Measurements from ENCODE around the gene DNAJB13.
"Not testable (repeated sequence)": the region's sequence is repeated elsewhere in the genome, so short reads cannot be mapped to it uniquely, and the experiment has no call there.

The DNAJB13 gene

DNA sequence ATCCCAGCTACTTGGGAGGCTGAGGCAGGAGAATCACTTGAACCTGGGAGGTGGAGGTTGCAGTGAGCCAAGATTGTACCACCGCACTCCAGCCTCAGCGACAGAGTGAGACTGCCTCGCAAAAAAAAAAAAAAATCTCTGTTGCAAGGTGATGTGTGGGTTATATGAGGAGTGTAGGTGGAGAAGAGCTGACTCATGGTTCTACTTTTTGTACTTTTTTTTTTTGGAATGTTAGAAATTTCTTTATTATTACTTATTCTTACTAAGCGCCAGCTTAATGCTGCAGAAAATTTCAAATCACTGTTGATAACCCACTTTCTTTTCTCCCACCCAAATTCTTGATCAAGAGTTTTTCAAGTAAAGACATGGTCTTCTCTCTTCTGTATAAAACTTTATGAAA lies 29.6 kb upstream of the DNAJB13 start:
- TF ChIP-seq, protein P1, sequence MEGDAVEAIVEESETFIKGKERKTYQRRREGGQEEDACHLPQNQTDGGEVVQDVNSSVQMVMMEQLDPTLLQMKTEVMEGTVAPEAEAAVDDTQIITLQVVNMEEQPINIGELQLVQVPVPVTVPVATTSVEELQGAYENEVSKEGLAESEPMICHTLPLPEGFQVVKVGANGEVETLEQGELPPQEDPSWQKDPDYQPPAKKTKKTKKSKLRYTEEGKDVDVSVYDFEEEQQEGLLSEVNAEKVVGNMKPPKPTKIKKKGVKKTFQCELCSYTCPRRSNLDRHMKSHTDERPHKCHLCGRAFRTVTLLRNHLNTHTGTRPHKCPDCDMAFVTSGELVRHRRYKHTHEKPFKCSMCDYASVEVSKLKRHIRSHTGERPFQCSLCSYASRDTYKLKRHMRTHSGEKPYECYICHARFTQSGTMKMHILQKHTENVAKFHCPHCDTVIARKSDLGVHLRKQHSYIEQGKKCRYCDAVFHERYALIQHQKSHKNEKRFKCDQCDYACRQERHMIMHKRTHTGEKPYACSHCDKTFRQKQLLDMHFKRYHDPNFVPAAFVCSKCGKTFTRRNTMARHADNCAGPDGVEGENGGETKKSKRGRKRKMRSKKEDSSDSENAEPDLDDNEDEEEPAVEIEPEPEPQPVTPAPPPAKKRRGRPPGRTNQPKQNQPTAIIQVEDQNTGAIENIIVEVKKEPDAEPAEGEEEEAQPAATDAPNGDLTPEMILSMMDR (IDR thresholded peaks at IDR 0.05; ENCODE audit: insufficient read depth, low read depth, low read length, missing control alignments), result no peak
- no peak overlapping the region for H3K4me3 ChIP-seq (ENCODE audit: low read depth, low read length)
- DNase-seq (ENCODE audit: low read depth), result no peak

DNA sequence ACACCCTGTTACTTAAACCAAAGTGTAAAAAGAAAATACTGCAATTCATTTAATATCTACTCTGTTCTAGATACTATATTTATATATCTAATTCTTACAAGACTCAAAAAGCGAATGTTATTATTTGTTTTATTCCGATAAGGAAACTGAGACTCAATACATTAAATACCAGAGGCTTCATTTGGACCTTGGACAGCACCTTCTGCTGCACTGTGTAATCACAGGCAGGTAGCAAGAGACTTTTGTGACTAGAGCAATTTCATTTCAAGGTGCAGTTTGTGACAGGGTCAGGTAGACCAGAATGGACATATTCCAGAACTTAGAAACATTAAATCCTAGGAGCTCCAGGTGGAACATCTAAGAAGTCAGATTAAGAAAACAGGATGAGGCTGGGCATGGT lies 21.4 kb upstream of the DNAJB13 start:
- TF ChIP-seq, protein P1 (IDR thresholded peaks at IDR 0.05; ENCODE audit: insufficient read depth, low read depth, low read length, missing control alignments), result no peak
- DNase-seq (ENCODE audit: low read depth), result no peak
- no peak overlapping the region for H3K4me3 ChIP-seq (ENCODE audit: low read depth, low read length)

GRCh38 chr11:73931039-73931645 lies 19.7 kb upstream of the DNAJB13 start:
- TF ChIP-seq, protein P1 (IDR thresholded peaks at IDR 0.05; ENCODE audit: insufficient read depth, low read depth, low read length, missing control alignments), result peak; percentile 12
- no peak overlapping the region for H3K4me3 ChIP-seq (ENCODE audit: low read depth, low read length)
- DNase-seq (ENCODE audit: low read depth), result peak; percentile 45

GRCh38 chr11:73931951-73932350 lies 18.9 kb upstream of the DNAJB13 start:
- TF ChIP-seq, protein P1 (IDR thresholded peaks at IDR 0.05; ENCODE audit: insufficient read depth, low read depth, low read length, missing control alignments), result no peak
- no peak for DNase-seq (ENCODE audit: low read depth)
- H3K4me3 ChIP-seq (ENCODE audit: low read depth, low read length), result no peak overlapping the region

DNA sequence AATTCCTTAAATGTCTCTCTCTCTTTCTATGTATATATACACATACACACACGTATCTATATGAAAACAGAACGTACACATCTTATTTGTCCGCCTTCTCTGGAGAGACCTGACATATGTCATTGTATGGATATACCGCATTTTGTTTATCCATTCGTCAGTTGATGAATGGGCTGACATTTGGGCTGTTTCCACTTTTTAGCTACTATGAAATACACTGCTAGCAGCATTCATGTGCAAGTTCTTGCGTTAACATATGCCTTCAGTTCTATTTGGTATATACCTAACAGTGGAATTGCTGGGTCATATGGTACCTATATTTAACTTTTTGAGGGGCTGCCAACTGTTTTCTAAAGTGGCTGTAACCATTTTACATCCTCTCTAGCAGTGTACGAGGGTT lies 18.0 kb upstream of the DNAJB13 start:
- DNase-seq (ENCODE audit: low read depth), result no peak
- TF ChIP-seq, protein P1 (IDR thresholded peaks at IDR 0.05; ENCODE audit: insufficient read depth, low read depth, low read length, missing control alignments), result no peak
- H3K4me3 ChIP-seq (ENCODE audit: low read depth, low read length), result no peak overlapping the region

DNA sequence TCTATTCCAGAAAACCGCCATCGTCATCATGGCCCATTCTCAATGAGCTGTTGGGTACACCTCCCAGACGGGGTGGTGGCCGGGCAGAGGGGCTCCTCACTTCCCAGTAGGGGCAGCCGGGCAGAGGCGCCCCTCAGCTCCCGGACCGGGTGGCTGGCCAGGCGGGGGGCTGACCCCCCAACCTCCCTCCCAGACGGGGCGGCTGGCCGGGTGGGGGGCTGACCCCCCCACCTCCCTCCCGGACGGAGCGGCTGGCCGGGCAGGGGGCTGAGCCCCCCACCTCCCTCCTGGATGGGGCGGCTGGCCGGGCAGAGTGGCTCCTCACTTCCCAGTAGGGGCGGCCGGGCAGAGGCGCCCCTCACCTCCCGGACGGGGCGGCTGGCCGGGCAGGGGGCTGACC lies 14.8 kb upstream of the DNAJB13 start:
- not testable (repeated sequence) for DNase-seq (ENCODE audit: low read depth); H3K4me3 ChIP-seq (ENCODE audit: low read depth, low read length)

- no peak overlapping the region for H3K4me3 ChIP-seq (ENCODE audit: low read depth, low read length)
- no peak for DNase-seq (ENCODE audit: low read depth)
- TF ChIP-seq, protein P1 (IDR thresholded peaks at IDR 0.05; ENCODE audit: insufficient read depth, low read depth, low read length, missing control alignments), result no peak
These were observed 11.7 kb upstream of the DNAJB13 start for GRCh38 chr11:73939096-73939495.
